ENCODE data around the gene GSTM4. TPM values are rescaled to one million over a fixed set of nuclear protein-coding genes. Genes with fewer than 3 reads are reported as not detected.

The GSTM4 gene
- total and polyA plus RNA-seq, 2 of the 8 experiments (the other 6 are each of a cell fraction or from before 2014, with no cell fraction given), result 11.3 to 31.4 TPM

- no peak for TF ChIP-seq EP300 (IDR thresholded peaks at IDR 0.05; ENCODE audit: borderline replicate concordance in 1 of 2, low read depth in 2 of 2, low read length in 2 of 2)
- no peak for TF ChIP-seq RAD21 (IDR thresholded peaks at IDR 0.05 in 1 of 2, conservative IDR thresholded peaks at IDR 0.05 in 1 of 2; ENCODE audit: low read depth in 2 of 2, low read length in 2 of 2)
Observed at GRCh38 chr1:109653306-109653705, 2.6 kb upstream of the GSTM4 start (continued).
